SU-DHL-6 (cell line): Measurements from ENCODE around the gene ASXL1.

Experiments
- CTCF ChIP-seq: fragments of 200-600 bp; sonication (generic); IDR thresholded peaks from one replicate; pipeline ENCODE4 v1.5.1; 2017; ENCODE audit warnings: antibody characterized with exemption, mild to moderate bottlenecking, low read length, moderate library complexity; ENCODE audit not compliant: insufficient read depth, poor library complexity, severe bottlenecking
- EZH2phosphoT487 ChIP-seq: fragments of 200-600 bp; sonication (generic), shearing (Covaris generic); conservative IDR thresholded peaks from 2 replicates; pipeline ENCODE4 v1.6.1; 2018; ENCODE audit warnings: mild to moderate bottlenecking, antibody characterized with exemption, low read length, moderate library complexity, mixed read lengths

GRCh38 chr20:32391003-32391402 is 32.9 kb downstream of the ASXL1 start:
- TF ChIP-seq CTCF (no peak), EZH2phosphoT487 (no peak)
